Measurements from ENCODE around the gene TTLL13. TPM values are rescaled to one million over a fixed set of nuclear protein-coding genes. Genes with fewer than 3 reads are reported as not detected.

TTLL13 gene
- total and polyA plus RNA-seq, 9 of the 15 experiments (the other 6 are each of a cell fraction or from before 2014, with no cell fraction given), result 0.05 to 0.24 (median 0.11) TPM; not detected in 1

GRCh38 chr15:90265271-90266060 lies 16.1 kb downstream of the TTLL13 start, which contains the start of gene NGRN (continued):
- TF ChIP-seq FOSL1 (tag; conservative IDR thresholded peaks at IDR 0.05), result 0 out of 2 replicates have a peak, but pooled peaks have one; percentile 31
- TF ChIP-seq GABPA (tag; conservative IDR thresholded peaks at IDR 0.05; ENCODE audit: low read depth), result peak; percentile 98
- no peak for TF ChIP-seq TAF15 (IDR thresholded peaks at IDR 0.05; ENCODE audit: low read depth, low read length)
- peak; percentile 87 for TF ChIP-seq E2F6 (IDR thresholded peaks at IDR 0.05; ENCODE audit: borderline replicate concordance in 1 of 2, extremely low read depth in 1 of 2, insufficient read depth in 1 of 2, insufficient read length in 1 of 2, low read depth in 1 of 2, low read length in 1 of 2, poor library complexity in 1 of 2, severe bottlenecking in 1 of 2)
- TF ChIP-seq HDAC8 (tag; IDR thresholded peaks at IDR 0.05), result 0 out of 2 replicates have a peak, but pooled peaks have one; percentile 16
- 0 out of 4 replicates have a peak, but pooled peaks of 1 of the 2 experiments have one; percentile 3 for TF ChIP-seq RCOR1 (IDR thresholded peaks at IDR 0.05; ENCODE audit: borderline replicate concordance in 1 of 2, low read depth in 2 of 2, low read length in 2 of 2)
- TF ChIP-seq FOXA1 (IDR thresholded peaks at IDR 0.05; ENCODE audit: borderline replicate concordance), result no peak
- TF ChIP-seq POLR3A (IDR thresholded peaks at IDR 0.05; ENCODE audit: borderline replicate concordance, extremely low read depth, insufficient read depth, insufficient read length), result no peak
- TF ChIP-seq ZFPM2 (CRISPR knock-in tag; IDR thresholded peaks at IDR 0.05), result no peak
- no peak for TF ChIP-seq BRF1 (IDR thresholded peaks at IDR 0.05; ENCODE audit: borderline replicate concordance, extremely low read depth, insufficient read length)
- peak; percentile 89 for TF ChIP-seq PHF8 (IDR thresholded peaks at IDR 0.05; ENCODE audit: borderline replicate concordance, low read length)
- no peak for TF ChIP-seq HDGF (IDR thresholded peaks at IDR 0.05)
- no peak for TF ChIP-seq CCAR2 (IDR thresholded peaks at IDR 0.05; ENCODE audit: low read depth, low read length)
- no peak for TF ChIP-seq MITF (IDR thresholded peaks at IDR 0.05)
- TF ChIP-seq POLR2B (IDR thresholded peaks at IDR 0.05; ENCODE audit: low read depth, partially characterized antibody), result peak; percentile 92
- no peak for TF ChIP-seq HDAC3 (IDR thresholded peaks at IDR 0.05; ENCODE audit: borderline replicate concordance, partially characterized antibody)
- peak; percentile 91 for TF ChIP-seq MYC (IDR thresholded peaks at IDR 0.05; ENCODE audit: low read depth, low read length)
- peak; percentile 78; the same call in 1 of the 2 replicates for TF ChIP-seq MYC (CRISPR knock-in tag; IDR thresholded peaks at IDR 0.05; ENCODE audit: borderline replicate concordance, low read depth)
- no peak for TF ChIP-seq SRSF7 (optimal IDR thresholded peaks at IDR 0.05; ENCODE audit: low read depth, low read length)
- TF ChIP-seq ZNF57 (CRISPR knock-in tag; IDR thresholded peaks at IDR 0.05), result no peak
- TF ChIP-seq ZBED1 (IDR thresholded peaks at IDR 0.05), result peak; percentile 59; the same call in 1 of the 2 replicates
- TF ChIP-seq MCM7 (IDR thresholded peaks at IDR 0.05), result no peak
- TF ChIP-seq CLOCK (CRISPR knock-in tag; IDR thresholded peaks at IDR 0.05; ENCODE audit: borderline replicate concordance), result no peak

Measured in K562 (cell line).